ENCODE measurements around the gene GRM1. TPM values are rescaled to one million over a fixed set of nuclear protein-coding genes. Genes with fewer than 3 reads are reported as not detected.

GRM1 gene
- total RNA-seq, 2 experiments from 2014 or later = not detected

DNA sequence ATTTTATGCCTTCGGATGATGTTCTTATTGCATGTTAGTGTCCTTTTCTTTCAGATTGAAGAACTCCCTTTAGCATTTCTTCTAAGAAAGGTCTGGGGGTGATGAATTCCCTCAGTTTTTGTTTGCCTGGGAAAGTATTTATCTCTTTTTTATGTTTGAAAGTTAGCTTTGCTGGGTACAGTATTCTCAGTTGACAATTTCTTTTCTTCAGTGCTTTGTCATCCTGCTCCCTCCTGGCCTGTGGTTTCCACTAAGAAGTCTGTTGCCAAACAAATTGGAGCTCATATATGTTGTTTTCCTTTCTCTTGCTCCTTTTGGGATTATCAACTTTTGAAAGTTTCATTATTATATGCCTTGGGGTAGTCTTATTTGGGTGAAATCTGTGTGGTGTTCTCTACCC, 11.5 kb downstream of the GRM1 start:
- Mint-ChIP-seq H3K27ac (no peak overlapping the region), H3K36me3 (ENCODE audit: low read depth) (no peaks in the 10 kb centered on the region), H3K27me3 (peaks cover 14% of the 10 kb centered on the region), H3K4me3 (no peak overlapping the region), H3K4me1 (ENCODE audit: low read depth) (no peaks in the 10 kb centered on the region), H3K9me3 (peaks cover 9% of the 10 kb centered on the region)
- DNase-seq (no peak), ATAC-seq (ENCODE audit: poor library complexity) (no peak)
- H3K4me3 ChIP-seq (ENCODE audit: low read length) = no peak overlapping the region
- CTCF ChIA-PET = no interaction called here
- H3K27me3 ChIP-seq (ENCODE audit: control insufficient read depth in 1 of 2, insufficient read depth in 2 of 2, low read length in 2 of 2) = no peaks in the 10 kb centered on the region
- H3K4me1 ChIP-seq (ENCODE audit: insufficient read depth, low read length) = no peaks in the 10 kb centered on the region
- TF ChIP-seq, protein P1, sequence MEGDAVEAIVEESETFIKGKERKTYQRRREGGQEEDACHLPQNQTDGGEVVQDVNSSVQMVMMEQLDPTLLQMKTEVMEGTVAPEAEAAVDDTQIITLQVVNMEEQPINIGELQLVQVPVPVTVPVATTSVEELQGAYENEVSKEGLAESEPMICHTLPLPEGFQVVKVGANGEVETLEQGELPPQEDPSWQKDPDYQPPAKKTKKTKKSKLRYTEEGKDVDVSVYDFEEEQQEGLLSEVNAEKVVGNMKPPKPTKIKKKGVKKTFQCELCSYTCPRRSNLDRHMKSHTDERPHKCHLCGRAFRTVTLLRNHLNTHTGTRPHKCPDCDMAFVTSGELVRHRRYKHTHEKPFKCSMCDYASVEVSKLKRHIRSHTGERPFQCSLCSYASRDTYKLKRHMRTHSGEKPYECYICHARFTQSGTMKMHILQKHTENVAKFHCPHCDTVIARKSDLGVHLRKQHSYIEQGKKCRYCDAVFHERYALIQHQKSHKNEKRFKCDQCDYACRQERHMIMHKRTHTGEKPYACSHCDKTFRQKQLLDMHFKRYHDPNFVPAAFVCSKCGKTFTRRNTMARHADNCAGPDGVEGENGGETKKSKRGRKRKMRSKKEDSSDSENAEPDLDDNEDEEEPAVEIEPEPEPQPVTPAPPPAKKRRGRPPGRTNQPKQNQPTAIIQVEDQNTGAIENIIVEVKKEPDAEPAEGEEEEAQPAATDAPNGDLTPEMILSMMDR (IDR thresholded peaks at IDR 0.05) = no peak
- POLR2A ChIA-PET = no interaction called here
- intact Hi-C loops (cut with DNase I, micrococcal nuclease) = no loop called here
- H3K9me3 ChIP-seq (ENCODE audit: control insufficient read depth in 1 of 2, insufficient read depth in 1 of 2, low read length in 2 of 2) = peaks cover 0 to 17% of the 10 kb centered on the region in 2 experiments
- no peak overlapping the region for H3K27ac ChIP-seq (ENCODE audit: low read depth in 1 of 2, low read length in 2 of 2)
- H3K36me3 ChIP-seq (ENCODE audit: insufficient read depth, low read length) = no peaks in the 10 kb centered on the region

DNA sequence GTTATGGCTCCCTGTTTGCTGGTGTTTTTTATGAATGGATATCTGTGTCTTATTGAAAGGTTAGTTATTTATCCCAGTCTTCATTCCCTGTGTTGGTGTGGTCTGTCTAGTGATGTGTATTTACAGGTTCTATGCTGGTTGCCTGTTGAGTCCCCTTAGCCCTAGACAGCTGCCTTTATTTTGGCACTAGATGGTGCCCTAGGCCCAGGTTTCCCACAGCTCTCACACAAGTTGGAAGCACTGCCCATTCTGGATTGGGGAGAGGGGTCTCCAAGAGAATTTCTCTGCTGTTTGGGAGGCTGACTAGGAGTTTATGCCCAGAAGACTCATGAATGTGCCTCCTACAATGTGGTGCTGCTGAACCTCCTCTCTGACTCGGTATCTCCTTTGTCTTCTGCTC, 12.4 kb downstream of the GRM1 start:
- no peak for DNase-seq
- H3K27ac ChIP-seq (ENCODE audit: low read depth in 1 of 2, low read length in 2 of 2) = no peak overlapping the region
- no peak for ATAC-seq (ENCODE audit: poor library complexity)
- ChIA-PET POLR2A (no interaction called here), CTCF (no interaction called here)
- no peaks in the 10 kb centered on the region for H3K36me3 ChIP-seq (ENCODE audit: insufficient read depth, low read length)
- intact Hi-C loops (cut with DNase I, micrococcal nuclease) = no loop called here
- Mint-ChIP-seq H3K4me1 (ENCODE audit: low read depth) (no peaks in the 10 kb centered on the region), H3K4me3 (no peak overlapping the region), H3K9me3 (peaks cover 9% of the 10 kb centered on the region), H3K27ac (no peak overlapping the region), H3K36me3 (ENCODE audit: low read depth) (no peaks in the 10 kb centered on the region), H3K27me3 (peaks cover 17% of the 10 kb centered on the region)
- no peaks in the 10 kb centered on the region for H3K4me1 ChIP-seq (ENCODE audit: insufficient read depth, low read length)
- no peak overlapping the region for H3K4me3 ChIP-seq (ENCODE audit: low read length)
- H3K27me3 ChIP-seq (ENCODE audit: control insufficient read depth in 1 of 2, insufficient read depth in 2 of 2, low read length in 2 of 2) = no peaks in the 10 kb centered on the region
- TF ChIP-seq, protein P1 (IDR thresholded peaks at IDR 0.05) = no peak
- peaks cover 0 to 17% of the 10 kb centered on the region in 2 experiments for H3K9me3 ChIP-seq (ENCODE audit: control insufficient read depth in 1 of 2, insufficient read depth in 1 of 2, low read length in 2 of 2)

DNA sequence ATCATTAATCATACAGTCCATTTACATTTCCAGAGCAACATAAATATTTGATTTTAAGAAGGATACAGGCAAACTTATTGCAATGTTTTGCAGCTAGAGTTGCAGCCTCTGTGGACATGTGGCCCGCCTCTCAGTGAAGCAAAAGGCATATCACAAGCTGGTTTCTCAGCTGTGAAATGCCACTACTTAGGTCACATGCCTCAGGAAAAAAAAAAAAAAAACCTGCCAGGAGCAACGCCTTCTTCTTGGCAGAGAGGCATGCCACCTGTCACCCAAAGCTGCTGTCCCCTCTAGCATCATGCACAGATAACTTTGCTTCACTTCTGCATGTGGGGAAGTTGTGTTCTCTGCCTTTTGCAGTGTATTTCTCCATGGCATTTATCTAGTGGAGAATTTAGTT, 18.5 kb downstream of the GRM1 start:
- Histone ChIP-seq H3K27ac (ENCODE audit: low read depth in 1 of 2, low read length in 2 of 2) (no peak overlapping the region), H3K4me1 (ENCODE audit: insufficient read depth, low read length) (no peaks in the 10 kb centered on the region), H3K27me3 (ENCODE audit: control insufficient read depth in 1 of 2, insufficient read depth in 2 of 2, low read length in 2 of 2) (no peaks in the 10 kb centered on the region), H3K36me3 (ENCODE audit: insufficient read depth, low read length) (no peaks in the 10 kb centered on the region), H3K9me3 (ENCODE audit: control insufficient read depth in 1 of 2, insufficient read depth in 1 of 2, low read length in 2 of 2) (no peaks in the 10 kb centered on the region), H3K4me3 (ENCODE audit: low read length) (no peak overlapping the region)
- peaks cover 23% of the 10 kb centered on the region for H3K27me3 Mint-ChIP-seq
- H3K27ac Mint-ChIP-seq = no peak overlapping the region
- TF ChIP-seq, protein P1 (IDR thresholded peaks at IDR 0.05) = no peak
- ATAC-seq (ENCODE audit: poor library complexity) = no peak
- ChIA-PET POLR2A (interaction anchor here (0.7 kb wide), 1 partner anchor 9 kb away, joined by 3 read pairs; no protein-coding TSS in a partner anchor), CTCF (no interaction called here)
- H3K4me3 Mint-ChIP-seq = no peak overlapping the region
- DNase-seq = no peak
- no peaks in the 10 kb centered on the region for H3K9me3 Mint-ChIP-seq
- intact Hi-C loops (cut with DNase I, micrococcal nuclease) = no loop called here
- no peaks in the 10 kb centered on the region for H3K4me1 Mint-ChIP-seq (ENCODE audit: low read depth)
- no peaks in the 10 kb centered on the region for H3K36me3 Mint-ChIP-seq (ENCODE audit: low read depth)

Data from CD4-positive, alpha-beta T cell (primary cell).